NB4 (cell line): Measurements from ENCODE around the gene SLC41A2.

Experiments
- POLR2A ChIP-seq: IDR thresholded peaks from 2 replicates; pipeline ENCODE4 v1.6.1; 2011; ENCODE audit warnings: mild to moderate bottlenecking; ENCODE audit not compliant: insufficient read length; ENCODE audit errors: extremely low read depth
- TF ChIP-seq, protein P1 (sequence below): IDR thresholded peaks from one replicate; pipeline ENCODE4 v1.5.1; 2012; ENCODE audit warnings: low read depth, low read length

- TF ChIP-seq, protein P1, sequence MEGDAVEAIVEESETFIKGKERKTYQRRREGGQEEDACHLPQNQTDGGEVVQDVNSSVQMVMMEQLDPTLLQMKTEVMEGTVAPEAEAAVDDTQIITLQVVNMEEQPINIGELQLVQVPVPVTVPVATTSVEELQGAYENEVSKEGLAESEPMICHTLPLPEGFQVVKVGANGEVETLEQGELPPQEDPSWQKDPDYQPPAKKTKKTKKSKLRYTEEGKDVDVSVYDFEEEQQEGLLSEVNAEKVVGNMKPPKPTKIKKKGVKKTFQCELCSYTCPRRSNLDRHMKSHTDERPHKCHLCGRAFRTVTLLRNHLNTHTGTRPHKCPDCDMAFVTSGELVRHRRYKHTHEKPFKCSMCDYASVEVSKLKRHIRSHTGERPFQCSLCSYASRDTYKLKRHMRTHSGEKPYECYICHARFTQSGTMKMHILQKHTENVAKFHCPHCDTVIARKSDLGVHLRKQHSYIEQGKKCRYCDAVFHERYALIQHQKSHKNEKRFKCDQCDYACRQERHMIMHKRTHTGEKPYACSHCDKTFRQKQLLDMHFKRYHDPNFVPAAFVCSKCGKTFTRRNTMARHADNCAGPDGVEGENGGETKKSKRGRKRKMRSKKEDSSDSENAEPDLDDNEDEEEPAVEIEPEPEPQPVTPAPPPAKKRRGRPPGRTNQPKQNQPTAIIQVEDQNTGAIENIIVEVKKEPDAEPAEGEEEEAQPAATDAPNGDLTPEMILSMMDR: no peak
- no peak for TF ChIP-seq POLR2A
These were observed 27.4 kb downstream of the SLC41A2 start for GRCh38 chr12:104930388-104931326.
